ENCODE data around the gene BTBD9.

BTBD9 gene

GRCh38 chr6:38195113-38195635 lies 444.6 kb downstream of the BTBD9 start:
- no peak for DNase-seq (ENCODE audit: low read depth in 2 of 2)

GRCh38 chr6:38194589-38194988 lies 445.1 kb downstream of the BTBD9 start:
- DNase-seq (ENCODE audit: low read depth in 2 of 2): no peak

DNA sequence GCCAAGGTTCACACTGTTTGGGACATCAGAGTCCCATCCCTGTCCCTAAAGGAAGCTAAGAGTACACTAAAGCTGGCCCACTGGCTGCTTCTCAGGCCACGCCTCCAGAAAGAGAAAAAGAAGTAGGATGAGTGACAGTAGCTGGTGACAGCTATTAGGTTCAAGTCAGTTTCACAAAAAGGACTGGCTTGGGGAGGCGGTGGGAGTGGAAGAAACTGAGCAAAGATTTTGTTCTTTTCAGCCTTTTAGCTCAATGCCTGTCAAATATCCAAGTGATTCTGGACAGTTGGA lies 445.5 kb downstream of the BTBD9 start:
- no peak for DNase-seq (ENCODE audit: low read depth in 2 of 2)

DNA sequence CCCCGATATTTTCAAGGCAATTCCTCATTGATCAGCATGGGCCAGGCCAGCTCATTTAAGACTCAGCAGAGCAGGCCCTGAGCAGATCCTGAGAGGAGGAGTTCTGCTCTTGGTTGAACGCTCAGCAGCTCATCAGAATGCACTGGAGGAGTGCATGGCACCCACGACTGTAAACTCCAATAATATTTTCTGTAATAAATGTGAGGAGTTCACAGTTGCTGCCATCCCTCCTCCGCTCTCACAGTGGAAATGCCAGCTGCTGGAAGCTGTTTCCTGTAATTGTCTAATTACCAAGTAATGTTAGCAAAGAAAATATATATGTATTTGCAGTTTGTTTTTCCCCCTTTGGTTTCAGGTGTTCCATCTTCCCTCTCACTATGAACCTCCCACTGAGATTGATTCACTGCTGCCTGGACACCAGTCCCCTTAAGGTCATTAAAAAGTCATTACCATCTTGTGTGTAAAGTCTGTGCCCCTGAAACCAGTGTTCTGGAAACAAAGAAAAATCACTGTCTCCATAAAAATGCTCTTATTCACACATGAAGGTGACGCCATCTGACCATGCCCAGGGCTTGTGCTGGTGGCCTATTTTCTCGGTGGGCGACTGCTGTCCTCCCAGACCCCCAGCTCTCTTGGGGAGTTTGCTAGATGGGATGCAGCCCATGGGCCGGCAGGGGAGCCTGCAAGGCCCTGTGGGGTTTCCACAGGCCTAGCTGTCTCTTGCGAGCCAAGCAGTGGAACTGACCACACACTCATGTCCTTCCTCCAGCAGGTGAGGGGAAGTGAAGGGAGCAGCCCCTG lies 446.0 kb downstream of the BTBD9 start:
- no peak for DNase-seq (ENCODE audit: low read depth in 2 of 2)

DNA sequence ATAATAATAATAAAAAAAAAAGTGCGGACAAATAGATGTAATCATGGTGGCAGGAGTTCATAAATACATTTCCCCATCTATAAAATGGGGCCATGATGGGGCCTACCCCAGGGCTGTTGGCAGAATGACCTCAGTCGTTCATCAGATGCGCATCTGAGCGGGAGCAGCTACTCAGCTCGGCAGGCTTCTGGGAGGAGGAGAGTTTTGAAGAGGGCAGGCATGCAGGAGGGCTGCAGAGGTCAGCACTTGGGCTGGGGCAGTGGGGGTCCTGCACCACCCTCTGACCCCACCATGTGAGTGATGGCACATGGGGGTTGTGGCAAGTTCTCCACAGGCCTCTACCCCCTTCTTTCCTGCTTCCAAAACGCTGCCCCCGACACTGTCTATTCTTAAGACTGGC lies 446.7 kb downstream of the BTBD9 start:
- DNase-seq (ENCODE audit: low read depth in 2 of 2): no peak

GRCh38 chr6:38192487-38192886 lies 447.2 kb downstream of the BTBD9 start:
- no peak for DNase-seq (ENCODE audit: low read depth in 2 of 2)

DNA sequence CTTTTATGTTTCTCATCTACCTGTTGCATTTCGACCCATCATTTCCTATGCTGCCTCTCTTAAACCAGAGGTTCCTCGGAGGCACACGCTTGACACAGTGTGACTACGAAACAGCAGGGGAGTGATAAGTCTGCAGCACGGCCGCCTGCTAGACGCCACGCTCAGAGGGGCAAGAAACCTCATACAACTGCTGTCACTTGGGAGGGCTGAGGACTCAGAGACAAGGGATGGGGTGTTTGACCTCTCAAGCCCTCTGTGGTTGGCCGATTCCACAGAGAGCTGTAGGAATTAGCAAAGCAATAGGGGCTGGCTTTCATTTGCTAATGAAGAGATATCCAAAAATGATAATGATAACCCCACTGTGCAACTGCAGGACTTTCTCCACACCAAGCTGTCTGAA lies 447.7 kb downstream of the BTBD9 start:
- no peak for DNase-seq (ENCODE audit: low read depth in 2 of 2)

GRCh38 chr6:38191418-38191817 lies 448.3 kb downstream of the BTBD9 start:
- no peak for DNase-seq (ENCODE audit: low read depth in 2 of 2)

GRCh38 chr6:38188677-38189335 lies 450.9 kb downstream of the BTBD9 start:
- DNase-seq (ENCODE audit: low read depth in 2 of 2): no peak

DNA sequence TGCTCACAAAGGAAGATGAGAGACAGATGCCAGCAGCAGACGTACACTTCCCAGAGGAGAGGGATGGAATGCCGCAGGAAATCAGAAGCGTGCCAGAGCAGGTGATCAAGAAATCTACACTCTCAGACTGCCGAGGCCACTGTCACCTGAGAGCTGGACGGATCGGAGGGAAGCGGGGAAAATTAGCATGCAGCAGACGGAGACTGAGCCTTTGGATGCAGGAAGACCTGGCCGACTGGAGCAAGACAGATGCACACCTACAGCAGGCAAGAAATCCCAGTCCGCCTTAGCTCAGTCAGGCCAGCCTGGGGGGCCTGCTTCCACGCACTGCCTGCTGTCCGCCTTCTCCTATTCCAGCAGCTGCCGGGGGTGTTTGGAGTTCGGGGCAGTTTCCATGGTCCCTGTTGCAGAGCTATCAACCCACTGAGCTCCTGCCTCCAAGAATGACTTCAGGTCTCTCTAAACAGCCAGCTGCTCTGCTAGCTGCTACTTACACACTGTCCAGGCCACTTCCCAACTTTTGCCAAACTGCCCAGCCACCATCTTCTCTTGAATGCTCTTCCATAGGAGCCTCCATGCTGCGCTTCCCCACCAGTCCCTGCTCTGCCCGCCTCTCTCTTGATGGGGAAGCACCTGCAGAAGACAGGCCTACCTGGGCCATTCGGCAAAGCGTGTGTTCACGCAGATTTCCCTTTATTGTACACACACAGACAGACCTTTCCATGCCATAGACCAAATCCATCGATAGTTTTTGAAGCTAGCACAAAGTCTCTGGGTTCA lies 451.7 kb downstream of the BTBD9 start:
- DNase-seq (ENCODE audit: low read depth in 2 of 2): no peak

DNA sequence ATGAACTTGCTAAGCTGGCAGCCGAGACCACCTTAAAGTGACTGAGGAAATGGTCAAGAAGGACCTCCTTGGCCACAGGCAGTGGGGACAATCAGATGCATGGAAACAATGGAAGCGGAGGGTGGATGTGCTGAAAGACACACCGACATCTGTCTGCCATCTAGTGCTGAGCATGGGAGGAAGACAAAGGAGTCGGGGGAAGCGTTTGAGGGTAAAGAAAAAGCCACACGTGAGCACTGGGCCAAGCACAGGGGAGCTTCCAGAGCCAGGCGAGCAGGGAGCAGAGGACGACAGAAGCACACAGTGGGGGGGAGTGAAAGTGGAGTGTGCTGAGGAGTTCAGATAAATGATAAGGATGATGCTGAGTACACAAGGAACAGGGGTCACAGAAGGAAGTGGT lies 452.4 kb downstream of the BTBD9 start:
- no peak for DNase-seq (ENCODE audit: low read depth in 2 of 2)

DNA sequence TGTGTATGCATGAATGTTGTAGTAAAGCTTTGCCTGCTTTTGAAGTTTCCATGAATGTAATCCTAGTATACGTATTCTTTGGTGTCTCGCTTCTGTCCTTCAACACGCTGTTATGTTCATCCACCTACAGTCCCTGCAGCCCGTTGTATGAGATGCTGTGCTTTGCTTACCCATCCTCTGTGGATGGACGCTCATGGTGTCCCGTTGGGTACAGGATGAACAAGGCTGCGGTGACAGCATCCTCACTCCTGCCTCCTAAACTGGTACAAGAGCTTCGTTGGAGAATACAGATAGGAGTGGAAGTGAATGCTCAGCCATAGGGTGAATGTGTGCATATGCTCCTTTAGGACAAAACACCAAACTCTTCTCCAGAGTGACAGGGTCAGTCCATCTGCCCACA lies 454.0 kb downstream of the BTBD9 start:
- DNase-seq (ENCODE audit: low read depth in 2 of 2): no peak

GRCh38 chr6:38185244-38185643 lies 454.5 kb downstream of the BTBD9 start:
- no peak for DNase-seq (ENCODE audit: low read depth in 2 of 2)

DNA sequence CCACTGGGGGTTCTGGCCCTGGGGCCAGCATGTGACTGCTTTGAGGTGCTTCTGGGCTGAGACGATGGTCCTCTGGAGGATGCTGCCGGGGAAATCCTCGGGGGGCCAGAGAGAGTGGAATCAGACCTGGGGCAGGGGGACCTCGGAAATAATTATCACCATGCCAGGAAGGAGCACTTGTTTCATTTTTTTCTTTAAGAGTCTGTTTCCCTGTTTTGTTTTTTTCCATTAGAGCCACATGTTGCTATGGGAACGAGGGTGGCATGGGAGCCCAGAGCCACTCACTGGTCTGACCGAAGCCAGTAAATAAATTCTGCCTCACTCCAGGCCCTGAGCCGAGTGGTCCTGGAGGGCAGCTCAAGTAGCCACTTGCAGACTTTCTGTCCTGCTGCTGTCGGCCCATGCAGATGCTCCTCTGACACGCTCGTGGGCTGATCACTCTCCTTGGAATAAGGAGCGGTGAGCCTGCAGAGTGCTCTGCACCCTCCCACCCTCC lies 455.1 kb downstream of the BTBD9 start:
- no peak for DNase-seq (ENCODE audit: low read depth in 2 of 2)

GRCh38 chr6:38183856-38184584 lies 455.7 kb downstream of the BTBD9 start:
- no peak for DNase-seq (ENCODE audit: low read depth in 2 of 2)

DNA sequence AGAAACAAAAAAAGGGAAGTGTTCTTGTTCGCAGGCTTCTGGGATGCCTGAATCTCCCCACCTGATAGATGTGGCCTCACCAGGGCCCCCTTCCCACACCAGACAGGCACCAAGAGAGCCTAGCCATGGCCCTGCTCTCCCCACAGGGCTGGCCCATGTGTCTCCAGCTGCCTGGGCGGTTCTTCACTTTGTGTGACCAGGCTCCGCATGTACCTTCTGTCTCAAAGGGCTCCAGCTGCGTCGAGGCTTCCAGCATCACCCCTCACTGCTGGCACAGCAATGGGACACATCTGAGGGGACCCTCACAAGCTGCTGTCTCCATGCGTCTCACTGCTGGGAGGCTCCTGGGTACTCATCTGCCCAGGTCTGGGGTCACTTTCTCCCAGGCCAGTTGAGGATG lies 457.3 kb downstream of the BTBD9 start:
- no peak for DNase-seq (ENCODE audit: low read depth in 2 of 2)

DNA sequence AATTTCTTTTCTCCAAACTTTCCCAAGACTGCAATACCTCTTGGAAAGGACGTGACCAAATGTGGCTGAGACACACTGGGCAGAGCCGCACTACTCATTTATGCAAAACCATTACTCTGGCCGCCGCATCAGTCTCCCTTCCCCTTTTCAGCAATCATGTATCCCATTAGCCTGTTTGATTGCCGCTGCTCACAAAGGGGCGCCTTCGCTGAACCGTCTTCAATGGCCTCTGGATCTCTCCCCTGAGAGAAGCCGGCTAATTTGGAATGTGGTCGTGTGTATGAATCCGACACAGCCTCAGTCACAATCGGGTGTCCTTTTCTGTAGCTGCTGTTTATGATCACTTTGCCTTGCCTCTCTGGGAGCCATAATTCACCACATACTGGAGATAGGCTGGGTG lies 459.1 kb downstream of the BTBD9 start:
- no peak for DNase-seq (ENCODE audit: low read depth in 2 of 2)

- no peak for DNase-seq (ENCODE audit: low read depth in 2 of 2)
These were observed 459.8 kb downstream of the BTBD9 start for GRCh38 chr6:38179794-38180430.

GRCh38 chr6:38179300-38179699 lies 460.4 kb downstream of the BTBD9 start:
- no peak for DNase-seq (ENCODE audit: low read depth in 2 of 2)

- DNase-seq (ENCODE audit: low read depth in 2 of 2): no peak
These were observed 461.2 kb downstream of the BTBD9 start for GRCh38 chr6:38178584-38178886.

DNA sequence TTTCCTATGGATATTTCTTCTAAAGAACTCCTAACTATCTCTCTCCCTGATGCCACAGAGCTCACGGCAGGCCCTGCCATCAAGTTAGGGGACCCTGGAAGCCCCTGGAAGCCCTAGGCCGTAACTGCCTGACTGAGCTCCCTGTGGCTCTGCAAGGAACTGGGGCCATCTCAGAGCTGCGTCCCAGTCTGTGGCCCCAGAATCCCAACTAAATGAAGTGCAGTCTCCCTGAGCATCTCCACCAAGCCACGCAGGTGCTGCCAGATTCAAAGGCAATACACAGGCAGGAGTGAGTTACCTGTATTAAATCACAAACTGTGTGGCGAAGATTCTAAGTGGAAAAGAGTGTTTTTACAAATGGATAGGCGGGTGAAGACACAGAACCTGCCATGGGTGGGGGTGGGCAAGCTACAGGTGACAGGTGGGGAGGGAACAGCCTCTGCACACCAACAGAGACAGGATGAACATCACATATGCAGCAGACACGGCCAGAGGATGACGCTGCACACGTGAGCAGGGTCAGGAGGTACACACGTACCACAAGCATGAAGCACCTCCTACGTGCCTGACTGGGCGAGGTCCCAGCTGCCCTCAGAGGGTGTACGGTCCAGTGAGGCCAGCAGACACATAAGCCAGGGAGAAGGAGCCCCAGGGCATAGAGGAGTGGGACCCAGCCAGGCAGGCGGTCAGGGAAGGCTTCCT lies 461.7 kb downstream of the BTBD9 start:
- no peak for DNase-seq (ENCODE audit: low read depth in 2 of 2)

All from stimulated activated CD8-positive, alpha-beta memory T cell treated with anti-CD3 and anti-CD28 coated beads, Interleukin-7, amount 100 ng/mL, for 4 hours (primary cell).